Uterus (tissue), 4 donors: ENCODE results near the gene SPATA6. TPM values are rescaled to one million over a fixed set of nuclear protein-coding genes. Genes with fewer than 3 reads are reported as not detected.
"Not testable (repeated sequence)": the region's sequence is repeated elsewhere in the genome, so short reads cannot be mapped to it uniquely, and the experiment has no call there.

ENCODE experiments used
- DNase-seq, 2 donors: peaks; one replicate each; pipeline ENCODE4 v3.0.0-alpha.2; 2019 to 2020
- H3K27ac ChIP-seq, 2 donors: fragments of 200-600 bp; sonication (generic); 1 replicate in 1 of 2; 2 replicates in 1 of 2; pipeline ENCODE4 v1.5.1; 2016 to 2018
- H3K27me3 ChIP-seq, 2 donors: fragments of 200-600 bp; sonication (generic); one replicate each; pipeline ENCODE4 v1.5.1; 2018 to 2019; ENCODE audit warnings: control low read depth in 1 of 2
- H3K36me3 ChIP-seq, 2 donors: fragments of 200-600 bp; sonication (generic); one replicate each; pipeline ENCODE4 v1.5.1; 2019; ENCODE audit warnings: control low read depth in 1 of 2
- H3K4me1 ChIP-seq, 2 donors: fragments of 200-600 bp; sonication (generic); one replicate each; pipeline ENCODE4 v1.5.1; 2018 to 2019; ENCODE audit warnings: control low read depth in 1 of 2
- H3K4me3 ChIP-seq, 2 donors: fragments of 200-600 bp; sonication (generic); 1 replicate in 1 of 2; 2 replicates in 1 of 2; pipeline ENCODE4 v1.5.1; 2018 to 2019; ENCODE audit warnings: mild to moderate bottlenecking in 1 of 2
- H3K9me3 ChIP-seq, 2 donors: fragments of 200-600 bp; sonication (generic); one replicate each; pipeline ENCODE4 v1.5.1; 2019; ENCODE audit warnings: control low read depth in 1 of 2
- POLR2A ChIP-seq, 2 donors: fragments of 450-650 bp; IDR thresholded peaks; one replicate each; pipeline ENCODE4 v1.6.1; 2016; ENCODE audit warnings: antibody characterized with exemption in 2 of 2, mild to moderate bottlenecking in 1 of 2, moderate library complexity in 1 of 2
- intact Hi-C: fragments of 100-400 bp; cut with DNase I; formaldehyde crosslinking; loops from one replicate; pipeline ENCODE4 v1.15.1; 2023; ENCODE audit warnings: low total_unique reads
- total RNA-seq, 4 donors: library from RNA; depleted of rRNA in 3 of 4; stranded (reverse); fragments of >200 nt in 3 of 4; gene quantifications; one replicate each; pipeline versions ENCODE4 v1.1.0 to v1.2.4, GENCODE V29; 2014 to 2023
- TF ChIP-seq, protein P1 (sequence below), 4 experiments: fragments of 200-600 bp in 2 of 4; fragments of 450-650 bp in 2 of 4; sonication (generic) in 2 of 4; IDR thresholded peaks; one replicate each; pipeline ENCODE4 v1.5.1; 2016 to 2019; ENCODE audit warnings: antibody characterized with exemption in 4 of 4, mild to moderate bottlenecking in 2 of 4, moderate library complexity in 1 of 4
- donor health status: DM: yes; HTN: yes; CAD: no.

SPATA6 gene
- total RNA-seq, 4 donors from 2014 or later = 27.4 to 94.5 (median 46.0) TPM

DNA sequence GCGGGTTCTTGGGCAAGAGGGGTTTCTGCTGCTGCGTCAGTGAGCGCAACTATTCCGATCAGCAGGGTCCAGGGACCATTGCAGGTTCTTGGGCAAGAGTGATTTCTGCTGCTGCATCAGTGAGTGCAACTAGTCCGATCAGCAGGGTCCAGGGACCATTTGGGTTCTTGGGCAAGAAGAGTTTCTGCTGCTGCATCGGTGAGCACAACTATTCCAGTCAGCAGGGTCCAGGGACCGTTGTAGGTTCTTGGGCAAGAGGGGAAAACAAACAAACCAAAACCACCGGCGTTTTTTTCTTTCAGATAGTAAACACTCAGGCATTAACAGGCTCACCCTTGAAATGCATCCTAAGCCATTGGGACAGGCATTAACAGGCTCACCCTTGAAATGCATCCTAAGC is 32.6 kb downstream of the SPATA6 start:
- no peaks in the 10 kb centered on the region for H3K9me3 ChIP-seq
- no peaks in the 10 kb centered on the region for H3K4me1 ChIP-seq
- no peaks in the 10 kb centered on the region for H3K36me3 ChIP-seq
- no peak overlapping the region for H3K27ac ChIP-seq
- no peak for TF ChIP-seq POLR2A (IDR thresholded peaks at IDR 0.05)
- TF ChIP-seq, protein P1, sequence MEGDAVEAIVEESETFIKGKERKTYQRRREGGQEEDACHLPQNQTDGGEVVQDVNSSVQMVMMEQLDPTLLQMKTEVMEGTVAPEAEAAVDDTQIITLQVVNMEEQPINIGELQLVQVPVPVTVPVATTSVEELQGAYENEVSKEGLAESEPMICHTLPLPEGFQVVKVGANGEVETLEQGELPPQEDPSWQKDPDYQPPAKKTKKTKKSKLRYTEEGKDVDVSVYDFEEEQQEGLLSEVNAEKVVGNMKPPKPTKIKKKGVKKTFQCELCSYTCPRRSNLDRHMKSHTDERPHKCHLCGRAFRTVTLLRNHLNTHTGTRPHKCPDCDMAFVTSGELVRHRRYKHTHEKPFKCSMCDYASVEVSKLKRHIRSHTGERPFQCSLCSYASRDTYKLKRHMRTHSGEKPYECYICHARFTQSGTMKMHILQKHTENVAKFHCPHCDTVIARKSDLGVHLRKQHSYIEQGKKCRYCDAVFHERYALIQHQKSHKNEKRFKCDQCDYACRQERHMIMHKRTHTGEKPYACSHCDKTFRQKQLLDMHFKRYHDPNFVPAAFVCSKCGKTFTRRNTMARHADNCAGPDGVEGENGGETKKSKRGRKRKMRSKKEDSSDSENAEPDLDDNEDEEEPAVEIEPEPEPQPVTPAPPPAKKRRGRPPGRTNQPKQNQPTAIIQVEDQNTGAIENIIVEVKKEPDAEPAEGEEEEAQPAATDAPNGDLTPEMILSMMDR (IDR thresholded peaks at IDR 0.05) = no peak
- H3K4me3 ChIP-seq = no peak overlapping the region
- intact Hi-C loops = no loop called here
- no peak for DNase-seq
- H3K27me3 ChIP-seq = no peaks in the 10 kb centered on the region

DNA sequence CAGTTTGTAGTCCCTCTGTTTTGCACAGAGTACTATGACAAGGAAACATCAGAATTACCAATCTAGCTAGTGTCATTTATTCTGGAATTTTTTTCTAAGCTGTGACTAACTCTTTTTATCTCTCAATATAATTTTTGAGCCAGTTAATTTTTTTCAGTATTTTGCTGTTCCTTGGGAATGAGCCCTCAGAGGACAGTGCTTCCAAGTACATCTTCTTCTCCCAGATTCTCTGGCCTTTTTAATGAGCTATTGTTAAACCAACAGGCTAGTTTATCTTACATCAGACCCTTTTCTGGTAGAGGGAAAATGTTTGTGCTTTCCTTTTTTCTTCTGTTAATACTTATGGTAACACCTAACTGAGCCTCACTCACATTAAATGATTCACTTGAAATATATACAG is 34.6 kb downstream of the SPATA6 start:
- H3K27ac ChIP-seq, DNase-seq, H3K36me3 ChIP-seq, intact Hi-C loops, H3K4me1 ChIP-seq, H3K4me3 ChIP-seq, H3K27me3 ChIP-seq, H3K9me3 ChIP-seq: not testable (repeated sequence)

GRCh38 chr1:48435312-48436002 is 36.5 kb downstream of the SPATA6 start:
- H3K4me3 ChIP-seq, H3K4me1 ChIP-seq, H3K9me3 ChIP-seq, DNase-seq, H3K27me3 ChIP-seq, intact Hi-C loops, H3K27ac ChIP-seq, H3K36me3 ChIP-seq: not testable (repeated sequence)

DNA sequence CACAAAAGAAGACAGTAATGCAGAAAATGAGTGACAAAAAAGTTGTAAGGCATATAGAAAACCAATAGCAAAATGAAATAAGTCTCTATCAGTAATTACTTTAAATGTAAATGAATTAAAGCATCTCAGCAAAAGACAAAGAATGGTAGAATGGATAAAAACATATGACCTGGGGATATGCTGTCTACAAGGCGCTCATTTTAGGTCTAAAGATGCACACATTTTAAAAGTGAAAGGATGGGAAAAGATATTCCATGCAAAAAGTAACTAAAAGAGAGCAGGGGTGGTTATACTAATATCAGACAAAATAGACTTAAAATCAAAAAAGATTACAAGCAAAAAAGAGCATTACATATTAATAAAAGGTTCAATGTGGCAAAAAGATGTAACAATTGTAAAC is 41.2 kb downstream of the SPATA6 start:
- H3K27me3 ChIP-seq = no peaks in the 10 kb centered on the region
- intact Hi-C loops = no loop called here
- TF ChIP-seq, protein P1 (IDR thresholded peaks at IDR 0.05) = no peak
- no peak for TF ChIP-seq POLR2A (IDR thresholded peaks at IDR 0.05)
- H3K9me3 ChIP-seq = no peaks in the 10 kb centered on the region
- H3K27ac ChIP-seq = no peak overlapping the region
- no peaks in the 10 kb centered on the region for H3K4me1 ChIP-seq
- DNase-seq = no peak
- no peak overlapping the region for H3K4me3 ChIP-seq
- H3K36me3 ChIP-seq = no peaks in the 10 kb centered on the region

- intact Hi-C loops = no loop called here
- Histone ChIP-seq H3K4me3 (no peak overlapping the region), H3K9me3 (peaks cover 0 to under 1% of the 10 kb centered on the region in 2 donors), H3K4me1 (no peaks in the 10 kb centered on the region), H3K27ac (no peak overlapping the region), H3K27me3 (no peaks in the 10 kb centered on the region), H3K36me3 (peaks cover 0 to 5% of the 10 kb centered on the region in 2 donors)
- DNase-seq = no peak
- TF ChIP-seq, protein P1 (IDR thresholded peaks at IDR 0.05) = no peak
- TF ChIP-seq POLR2A (IDR thresholded peaks at IDR 0.05) = no peak
These were observed 50.0 kb downstream of the SPATA6 start for GRCh38 chr1:48422009-48422408.

DNA sequence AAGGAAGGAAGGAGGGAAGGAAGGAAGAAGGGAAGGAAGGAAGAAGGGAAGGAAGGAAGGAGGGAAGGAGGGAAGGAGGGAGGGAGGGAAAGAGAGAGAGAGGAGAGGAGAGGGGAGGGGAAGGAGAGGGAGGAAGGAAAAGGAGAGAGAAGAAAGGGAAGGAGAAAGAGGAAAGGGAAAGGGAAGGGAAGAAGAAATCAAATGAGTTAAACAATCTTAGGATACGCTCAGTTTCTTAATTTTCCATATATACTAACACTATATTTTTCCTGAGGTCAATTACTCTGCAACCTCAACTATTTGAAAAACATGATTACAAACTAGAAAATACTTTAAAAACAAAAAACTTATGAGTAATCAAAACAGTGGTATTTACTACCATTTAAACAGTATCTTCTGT is 53.3 kb downstream of the SPATA6 start:
- Histone ChIP-seq H3K36me3 (peaks cover 0 to 6% of the 10 kb centered on the region in 2 donors), H3K9me3 (peaks cover 0 to 4% of the 10 kb centered on the region in 2 donors), H3K27ac (no peak overlapping the region), H3K4me3 (no peak overlapping the region), H3K27me3 (no peaks in the 10 kb centered on the region), H3K4me1 (no peaks in the 10 kb centered on the region)
- TF ChIP-seq, protein P1 (IDR thresholded peaks at IDR 0.05) = no peak
- TF ChIP-seq POLR2A (IDR thresholded peaks at IDR 0.05) = no peak
- DNase-seq = no peak
- intact Hi-C loops = no loop called here
